ENCODE measurements around the gene ARHGAP44.

ARHGAP44 gene

GRCh38 chr17:12815642-12816141 lies 26.4 kb downstream of the ARHGAP44 start:
- no peaks in the 10 kb centered on the region; the same call in 1 of the 2 replicates for H3K9me3 ChIP-seq (ENCODE audit: insufficient read depth, low read depth, low read length)
- H3K27me3 ChIP-seq (ENCODE audit: insufficient read depth, low read length, poor library complexity, severe bottlenecking) = no peaks in the 10 kb centered on the region
- H2AFZ ChIP-seq (ENCODE audit: low read length) = no peak overlapping the region
- H3K36me3 ChIP-seq (ENCODE audit: insufficient read depth, low read length) = no peaks in the 10 kb centered on the region
- no peak overlapping the region for H3K9ac ChIP-seq (ENCODE audit: low read depth, low read length, poor library complexity, severe bottlenecking)
- H3K4me1 ChIP-seq (ENCODE audit: insufficient read depth, low read length, poor library complexity, severe bottlenecking) = no peaks in the 10 kb centered on the region
- H4K20me1 ChIP-seq (ENCODE audit: insufficient read depth, low read length, poor library complexity, severe bottlenecking) = no peaks in the 10 kb centered on the region
- no peak overlapping the region for H3K4me3 ChIP-seq (ENCODE audit: low read length, poor library complexity, severe bottlenecking)
- no peak overlapping the region for H3K4me2 ChIP-seq (ENCODE audit: low read depth, low read length, poor library complexity, severe bottlenecking)
- no peaks in the 10 kb centered on the region for H3K79me2 ChIP-seq (ENCODE audit: insufficient read depth, low read length)
- no peaks in the 10 kb centered on the region for H3F3A ChIP-seq (ENCODE audit: low read depth)
- TF ChIP-seq CTCF (conservative IDR thresholded peaks at IDR 0.05; ENCODE audit: low read length) (no peak), EZH2phosphoT487 (IDR thresholded peaks at IDR 0.05; ENCODE audit: borderline replicate concordance) (no peak)
- H3K9me2 ChIP-seq (replicated peaks; ENCODE audit: low read depth, low read length) = no peaks in the 10 kb centered on the region

GRCh38 chr17:12821376-12821940 lies 32.2 kb downstream of the ARHGAP44 start:
- no peaks in the 10 kb centered on the region for H3F3A ChIP-seq (ENCODE audit: low read depth)
- no peaks in the 10 kb centered on the region for H3K27me3 ChIP-seq (ENCODE audit: insufficient read depth, low read length, poor library complexity, severe bottlenecking)
- no peak overlapping the region for H3K9ac ChIP-seq (ENCODE audit: low read depth, low read length, poor library complexity, severe bottlenecking)
- H3K4me1 ChIP-seq (ENCODE audit: insufficient read depth, low read length, poor library complexity, severe bottlenecking) = no peaks in the 10 kb centered on the region
- no peaks in the 10 kb centered on the region for H3K79me2 ChIP-seq (ENCODE audit: insufficient read depth, low read length)
- H3K9me3 ChIP-seq (ENCODE audit: insufficient read depth, low read depth, low read length) = no peaks in the 10 kb centered on the region
- no peaks in the 10 kb centered on the region for H3K9me2 ChIP-seq (replicated peaks; ENCODE audit: low read depth, low read length)
- H4K20me1 ChIP-seq (ENCODE audit: insufficient read depth, low read length, poor library complexity, severe bottlenecking) = no peaks in the 10 kb centered on the region
- TF ChIP-seq EZH2phosphoT487 (IDR thresholded peaks at IDR 0.05; ENCODE audit: borderline replicate concordance) (no peak), CTCF (conservative IDR thresholded peaks at IDR 0.05; ENCODE audit: low read length) (no peak)
- H3K4me2 ChIP-seq (ENCODE audit: low read depth, low read length, poor library complexity, severe bottlenecking) = no peak overlapping the region
- H2AFZ ChIP-seq (ENCODE audit: low read length) = no peak overlapping the region
- no peak overlapping the region for H3K4me3 ChIP-seq (ENCODE audit: low read length, poor library complexity, severe bottlenecking)
- H3K36me3 ChIP-seq (ENCODE audit: insufficient read depth, low read length) = no peaks in the 10 kb centered on the region

- Histone ChIP-seq H3K79me2 (ENCODE audit: insufficient read depth, low read length) (no peaks in the 10 kb centered on the region), H3K36me3 (ENCODE audit: insufficient read depth, low read length) (no peaks in the 10 kb centered on the region), H3K4me1 (ENCODE audit: insufficient read depth, low read length, poor library complexity, severe bottlenecking) (no peaks in the 10 kb centered on the region), H3K27me3 (ENCODE audit: insufficient read depth, low read length, poor library complexity, severe bottlenecking) (no peaks in the 10 kb centered on the region), H3K4me2 (ENCODE audit: low read depth, low read length, poor library complexity, severe bottlenecking) (no peak overlapping the region), H3K9ac (ENCODE audit: low read depth, low read length, poor library complexity, severe bottlenecking) (no peak overlapping the region), H3F3A (ENCODE audit: low read depth) (no peaks in the 10 kb centered on the region), H3K4me3 (ENCODE audit: low read length, poor library complexity, severe bottlenecking) (no peak overlapping the region), H3K9me2 (replicated peaks; ENCODE audit: low read depth, low read length) (no peaks in the 10 kb centered on the region), H4K20me1 (ENCODE audit: insufficient read depth, low read length, poor library complexity, severe bottlenecking) (no peaks in the 10 kb centered on the region), H3K9me3 (ENCODE audit: insufficient read depth, low read depth, low read length) (peaks cover 4% of the 10 kb centered on the region; the same call in 1 of the 2 replicates), H2AFZ (ENCODE audit: low read length) (no peak overlapping the region)
- TF ChIP-seq CTCF (conservative IDR thresholded peaks at IDR 0.05; ENCODE audit: low read length) (no peak), EZH2phosphoT487 (IDR thresholded peaks at IDR 0.05; ENCODE audit: borderline replicate concordance) (no peak)
Observed at GRCh38 chr17:12826431-12826830, 37.1 kb downstream of the ARHGAP44 start.
